ENCODE results near the gene SMAD3. TPM values are rescaled to one million over a fixed set of nuclear protein-coding genes. Genes with fewer than 3 reads are reported as not detected.

The SMAD3 gene
- total and polyA plus RNA-seq, 2 of the 8 experiments (the other 6 are each of a cell fraction or from before 2014, with no cell fraction given), result 10.1 to 12.4 TPM

DNA sequence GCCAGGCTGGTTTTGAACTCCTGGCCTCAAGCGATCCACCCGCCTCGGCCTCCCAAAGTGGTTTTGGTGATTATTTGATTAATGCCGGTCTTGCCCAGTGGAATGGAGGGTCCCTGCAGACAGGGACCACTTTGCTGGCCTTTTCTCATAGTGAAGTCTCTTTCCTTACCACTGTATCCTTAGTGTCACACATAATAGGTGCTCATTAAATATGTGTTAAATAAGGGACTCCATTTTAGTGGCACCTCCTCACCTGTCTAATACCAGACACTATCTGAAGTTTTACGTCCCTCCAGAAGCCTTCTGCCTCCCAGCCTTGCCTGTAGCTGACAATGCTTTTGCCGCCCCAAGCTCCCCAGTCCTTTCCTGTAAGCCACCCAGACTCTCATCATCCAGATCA lies 97.8 kb downstream of the SMAD3 start:
- peak overlapping the region; percentile 45; the same call in 1 of the 2 replicates for H2BK12ac ChIP-seq (ENCODE audit: low read depth, low read length)
- no peak overlapping the region for H3K23ac ChIP-seq (ENCODE audit: insufficient read length)
- no peaks in the 10 kb centered on the region for H3K79me2 ChIP-seq (ENCODE audit: control insufficient read depth in 1 of 2, insufficient read depth in 2 of 2, low read length in 2 of 2)
- ChIA-PET CTCF (ENCODE audit: partially characterized antibody) (no interaction called here), POLR2A (ENCODE audit: partially characterized antibody) (no interaction called here)
- 0 out of 2 replicates have a peak overlapping the region, but pooled peaks have one; percentile 83 for H2AK5ac ChIP-seq (ENCODE audit: low read depth, low read length)
- peaks cover 15 to 31% (median 22%) of the 10 kb centered on the region in 4 experiments for H3K4me1 ChIP-seq (replicated peaks in 1 of 4; ENCODE audit: control insufficient read depth in 3 of 4, insufficient read depth in 4 of 4, low read length in 3 of 4)
- no peak overlapping the region for H4K5ac ChIP-seq (ENCODE audit: insufficient read length, low read depth, low read length)
- no peak overlapping the region for H3K14ac ChIP-seq (ENCODE audit: insufficient read length)
- FAIRE-seq (no peak), DNase-seq (ENCODE audit: low read depth in 1 of 2, low spot score in 2 of 2) (no peak)
- peaks cover 3% of the 10 kb centered on the region; the same call in 1 of the 2 replicates for H3K23me2 ChIP-seq (ENCODE audit: low read depth, low read length)
- no peak overlapping the region for H4K8ac ChIP-seq (ENCODE audit: extremely low read depth, insufficient read depth, low read length)
- H4K20me1 ChIP-seq (replicated peaks in 1 of 2; ENCODE audit: control insufficient read depth in 1 of 2, insufficient read depth in 2 of 2, low read length in 2 of 2), result no peaks in the 10 kb centered on the region
- no peak overlapping the region for H2BK15ac ChIP-seq (ENCODE audit: low read length)
- no peak overlapping the region for H2BK20ac ChIP-seq (ENCODE audit: low read length)
- H3K4ac ChIP-seq (replicated peaks; ENCODE audit: insufficient read length, low read depth, low read length), result no peak overlapping the region
- no peak overlapping the region for H3K56ac ChIP-seq (replicated peaks; ENCODE audit: insufficient read length, low read depth, low read length)
- no peak overlapping the region for H2BK5ac ChIP-seq (ENCODE audit: low read depth, low read length)
- H3K36me3 ChIP-seq (ENCODE audit: control insufficient read depth in 2 of 4, insufficient read depth in 4 of 4, low read length in 3 of 4), result no peaks in the 10 kb centered on the region
- no peak overlapping the region for H3K9ac ChIP-seq (replicated peaks in 1 of 4; ENCODE audit: extremely low read depth in 1 of 4, low read depth in 3 of 4, low read length in 3 of 4)
- no peak overlapping the region for H2AFZ ChIP-seq (ENCODE audit: low read length)
- H4K91ac ChIP-seq (replicated peaks; ENCODE audit: insufficient read length, low read length), result no peak overlapping the region
- no peaks in the 10 kb centered on the region for H3K9me3 ChIP-seq (ENCODE audit: insufficient read depth in 2 of 2, low read depth in 1 of 2, low read length in 1 of 2)
- H3K4me3 ChIP-seq (ENCODE audit: extremely low read depth in 1 of 4, insufficient read depth in 2 of 4, low read depth in 3 of 4, low read length in 4 of 4), result no peak overlapping the region
- H2BK120ac ChIP-seq (replicated peaks; ENCODE audit: low read depth, low read length), result no peak overlapping the region
- H3K18ac ChIP-seq (ENCODE audit: extremely low read depth, low read length), result no peak overlapping the region
- peaks cover 0 to 2% (median 0%) of the 10 kb centered on the region in 4 experiments; a peak in 1 of 7 replicates for H3K27me3 ChIP-seq (replicated peaks in 1 of 4; ENCODE audit: control insufficient read depth in 3 of 4, extremely low read depth in 1 of 4, insufficient read depth in 3 of 4, low read length in 3 of 4)
- H3K79me1 ChIP-seq (ENCODE audit: low read depth, low read length), result peaks cover 7% of the 10 kb centered on the region
- no peak overlapping the region for H3K4me2 ChIP-seq (ENCODE audit: insufficient read depth in 1 of 2, low read depth in 2 of 2, low read length in 2 of 2)
- H3K27ac ChIP-seq (ENCODE audit: low read depth, low read length), result no peak overlapping the region
- 89% methylated on average over 6 of the region's 6 CpGs; no CpG with 5 or more reads in 1 of the 2 experiments for WGBS, 2 experiments (ENCODE audit: extremely low coverage in 1 of 2, insufficient coverage in 1 of 2, insufficient read length in 1 of 2, insufficient replicate concordance in 2 of 2, low coverage in 1 of 2, low lambda C conversion rate in 2 of 2, missing lambda C conversion rate in 1 of 2)
- TF ChIP-seq SP1 (IDR thresholded peaks at IDR 0.05; ENCODE audit: low read depth, low read length) (no peak), CHD1 (IDR thresholded peaks at IDR 0.05; ENCODE audit: low read depth, low read length) (no peak), CTCF (IDR thresholded peaks at IDR 0.05; ENCODE audit: control extremely low read depth in 1 of 3, insufficient read depth in 1 of 3, low read depth in 1 of 3, low read length in 3 of 3) (no peak), HDAC6 (IDR thresholded peaks at IDR 0.05; ENCODE audit: low read depth, low read length) (no peak), E2F6 (IDR thresholded peaks at IDR 0.05) (no peak), ZNF274 (IDR thresholded peaks at IDR 0.05; ENCODE audit: borderline replicate concordance, extremely low read depth, low read length) (no peak), YY1 (IDR thresholded peaks at IDR 0.05; ENCODE audit: low read depth, low read length) (no peak), CEBPB (IDR thresholded peaks at IDR 0.05; ENCODE audit: low read depth, low read length) (no peak), TCF12 (IDR thresholded peaks at IDR 0.05; ENCODE audit: low read depth, low read length) (no peak), SP2 (IDR thresholded peaks at IDR 0.05; ENCODE audit: low read length) (no peak), PHF8 (conservative IDR thresholded peaks at IDR 0.05; ENCODE audit: low read depth, low read length) (no peak)
- TF ChIP-seq, protein P1, sequence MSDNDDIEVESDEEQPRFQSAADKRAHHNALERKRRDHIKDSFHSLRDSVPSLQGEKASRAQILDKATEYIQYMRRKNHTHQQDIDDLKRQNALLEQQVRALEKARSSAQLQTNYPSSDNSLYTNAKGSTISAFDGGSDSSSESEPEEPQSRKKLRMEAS (IDR thresholded peaks at IDR 0.05), result no peak

Measured in H1 (cell line).